ENCODE data around the gene CDHR5. TPM values are rescaled to one million over a fixed set of nuclear protein-coding genes. Genes with fewer than 3 reads are reported as not detected.
"Not testable (repeated sequence)": the region's sequence is repeated elsewhere in the genome, so short reads cannot be mapped to it uniquely, and the experiment has no call there.

The CDHR5 gene
- total and polyA plus RNA-seq, 2 donors = 0.05 TPM; not detected in 1

- H3K36me3 ChIP-seq (ENCODE audit: control insufficient read depth in 2 of 2, insufficient read depth in 2 of 2, low read length in 1 of 2) = peaks cover 24 to 31% of the 10 kb centered on the region in 2 donors
- not testable (repeated sequence) for H3K4me3 ChIP-seq (ENCODE audit: low read length in 2 of 2); H3K27me3 ChIP-seq (ENCODE audit: control insufficient read depth in 2 of 2, insufficient read depth in 1 of 2, low read length in 1 of 2); DNase-seq (ENCODE audit: low read depth in 6 of 9, low spot score in 9 of 9); H3K9me3 ChIP-seq (ENCODE audit: control insufficient read depth in 2 of 2, insufficient read depth in 1 of 2, low read length in 1 of 2); H3K27ac ChIP-seq (ENCODE audit: low read depth in 1 of 2, low read length in 1 of 2); H3K4me1 ChIP-seq (ENCODE audit: control insufficient read depth in 2 of 2, insufficient read depth in 2 of 2, low read length in 2 of 2)
- over 99% methylated on average over 10 of the region's 14 CpGs for WGBS
Observed at GRCh38 chr11:647672-648158, 23.0 kb upstream of the CDHR5 start.

GRCh38 chr11:646214-646613, 21.5 kb upstream of the CDHR5 start:
- H3K36me3 ChIP-seq (ENCODE audit: control insufficient read depth in 2 of 2, insufficient read depth in 2 of 2, low read length in 1 of 2) = peaks cover 25 to 46% of the 10 kb centered on the region in 2 donors
- WGBS = 82% methylated on average over 14 of the region's 14 CpGs

GRCh38 chr11:645536-645935, 20.8 kb upstream of the CDHR5 start:
- Histone ChIP-seq H3K27me3 (ENCODE audit: control insufficient read depth in 2 of 2, insufficient read depth in 1 of 2, low read length in 1 of 2) (peaks cover 11 to 16% of the 10 kb centered on the region in 2 donors), H3K4me1 (ENCODE audit: control insufficient read depth in 2 of 2, insufficient read depth in 2 of 2, low read length in 2 of 2) (peaks cover 0 to 16% of the 10 kb centered on the region in 2 donors), H3K9me3 (ENCODE audit: control insufficient read depth in 2 of 2, insufficient read depth in 1 of 2, low read length in 1 of 2) (no peaks in the 10 kb centered on the region), H3K36me3 (ENCODE audit: control insufficient read depth in 2 of 2, insufficient read depth in 2 of 2, low read length in 1 of 2) (peaks cover 21 to 43% of the 10 kb centered on the region in 2 donors), H3K27ac (ENCODE audit: low read depth in 1 of 2, low read length in 1 of 2) (no peak overlapping the region), H3K4me3 (ENCODE audit: low read length in 2 of 2) (no peak overlapping the region)
- DNase-seq (ENCODE audit: low read depth in 6 of 9, low spot score in 9 of 9) = no peak
- 83% methylated on average over 16 of the region's 16 CpGs for WGBS

More at GRCh38 chr11:646214-646613, 21.5 kb upstream of the CDHR5 start:
- H3K27ac ChIP-seq (ENCODE audit: low read depth in 1 of 2, low read length in 1 of 2) = no peak overlapping the region
- DNase-seq (ENCODE audit: low read depth in 6 of 9, low spot score in 9 of 9) = no peak
- H3K27me3 ChIP-seq (ENCODE audit: control insufficient read depth in 2 of 2, insufficient read depth in 1 of 2, low read length in 1 of 2) = peaks cover 5 to 9% of the 10 kb centered on the region in 2 donors
- H3K9me3 ChIP-seq (ENCODE audit: control insufficient read depth in 2 of 2, insufficient read depth in 1 of 2, low read length in 1 of 2) = no peaks in the 10 kb centered on the region
- no peak overlapping the region for H3K4me3 ChIP-seq (ENCODE audit: low read length in 2 of 2)
- H3K4me1 ChIP-seq (ENCODE audit: control insufficient read depth in 2 of 2, insufficient read depth in 2 of 2, low read length in 2 of 2) = peaks cover 0 to 9% of the 10 kb centered on the region in 2 donors

GRCh38 chr11:643849-644738, 19.3 kb upstream of the CDHR5 start:
- Histone ChIP-seq H3K27me3 (ENCODE audit: control insufficient read depth in 2 of 2, insufficient read depth in 1 of 2, low read length in 1 of 2) (peaks cover 26 to 29% of the 10 kb centered on the region in 2 donors), H3K4me1 (ENCODE audit: control insufficient read depth in 2 of 2, insufficient read depth in 2 of 2, low read length in 2 of 2) (peaks cover 0 to 19% of the 10 kb centered on the region in 2 donors), H3K36me3 (ENCODE audit: control insufficient read depth in 2 of 2, insufficient read depth in 2 of 2, low read length in 1 of 2) (peaks cover 14 to 41% of the 10 kb centered on the region in 2 donors), H3K27ac (ENCODE audit: low read depth in 1 of 2, low read length in 1 of 2) (no peak overlapping the region), H3K9me3 (ENCODE audit: control insufficient read depth in 2 of 2, insufficient read depth in 1 of 2, low read length in 1 of 2) (peaks cover 0 to 2% of the 10 kb centered on the region in 2 donors), H3K4me3 (ENCODE audit: low read length in 2 of 2) (no peak overlapping the region)
- no peak for DNase-seq (ENCODE audit: low read depth in 6 of 9, low spot score in 9 of 9)
- 96% methylated on average over 50 of the region's 50 CpGs for WGBS

GRCh38 chr11:643366-643765, 18.6 kb upstream of the CDHR5 start:
- H3K4me1 ChIP-seq (ENCODE audit: control insufficient read depth in 2 of 2, insufficient read depth in 2 of 2, low read length in 2 of 2) = peaks cover 0 to 19% of the 10 kb centered on the region in 2 donors
- H3K27me3 ChIP-seq (ENCODE audit: control insufficient read depth in 2 of 2, insufficient read depth in 1 of 2, low read length in 1 of 2) = peaks cover 33 to 36% of the 10 kb centered on the region in 2 donors
- H3K36me3 ChIP-seq (ENCODE audit: control insufficient read depth in 2 of 2, insufficient read depth in 2 of 2, low read length in 1 of 2) = peaks cover 14 to 41% of the 10 kb centered on the region in 2 donors
- H3K9me3 ChIP-seq (ENCODE audit: control insufficient read depth in 2 of 2, insufficient read depth in 1 of 2, low read length in 1 of 2) = peaks cover 0 to 3% of the 10 kb centered on the region in 2 donors
- no peak for DNase-seq (ENCODE audit: low read depth in 6 of 9, low spot score in 9 of 9)
- no peak overlapping the region for H3K4me3 ChIP-seq (ENCODE audit: low read length in 2 of 2)
- 90% methylated on average over 9 of the region's 9 CpGs for WGBS
- no peak overlapping the region for H3K27ac ChIP-seq (ENCODE audit: low read depth in 1 of 2, low read length in 1 of 2)

GRCh38 chr11:641806-642370, 17.1 kb upstream of the CDHR5 start:
- 96% methylated on average over 19 of the region's 19 CpGs for WGBS
- Histone ChIP-seq H3K27me3 (ENCODE audit: control insufficient read depth in 2 of 2, insufficient read depth in 1 of 2, low read length in 1 of 2) (peaks cover 48 to 50% of the 10 kb centered on the region in 2 donors), H3K4me3 (ENCODE audit: low read length in 2 of 2) (no peak overlapping the region), H3K36me3 (ENCODE audit: control insufficient read depth in 2 of 2, insufficient read depth in 2 of 2, low read length in 1 of 2) (peaks cover 14 to 39% of the 10 kb centered on the region in 2 donors), H3K9me3 (ENCODE audit: control insufficient read depth in 2 of 2, insufficient read depth in 1 of 2, low read length in 1 of 2) (peaks cover 1 to 3% of the 10 kb centered on the region in 2 donors), H3K4me1 (ENCODE audit: control insufficient read depth in 2 of 2, insufficient read depth in 2 of 2, low read length in 2 of 2) (peaks cover 4 to 19% of the 10 kb centered on the region in 2 donors), H3K27ac (ENCODE audit: low read depth in 1 of 2, low read length in 1 of 2) (no peak overlapping the region)
- DNase-seq (ENCODE audit: low read depth in 6 of 9, low spot score in 9 of 9) = no peak

GRCh38 chr11:640021-640706, 15.4 kb upstream of the CDHR5 start:
- Histone ChIP-seq H3K36me3 (ENCODE audit: control insufficient read depth in 2 of 2, insufficient read depth in 2 of 2, low read length in 1 of 2) (peaks cover 14 to 35% of the 10 kb centered on the region in 2 donors), H3K27me3 (ENCODE audit: control insufficient read depth in 2 of 2, insufficient read depth in 1 of 2, low read length in 1 of 2) (peaks cover 58 to 68% of the 10 kb centered on the region in 2 donors), H3K4me1 (ENCODE audit: control insufficient read depth in 2 of 2, insufficient read depth in 2 of 2, low read length in 2 of 2) (peaks cover 4 to 19% of the 10 kb centered on the region in 2 donors), H3K4me3 (ENCODE audit: low read length in 2 of 2) (no peak overlapping the region), H3K27ac (ENCODE audit: low read depth in 1 of 2, low read length in 1 of 2) (no peak overlapping the region), H3K9me3 (ENCODE audit: control insufficient read depth in 2 of 2, insufficient read depth in 1 of 2, low read length in 1 of 2) (peaks cover 1 to 3% of the 10 kb centered on the region in 2 donors)
- DNase-seq (ENCODE audit: low read depth in 6 of 9, low spot score in 9 of 9) = no peak
- WGBS = 7% methylated on average over 62 of the region's 69 CpGs

- H3K4me3 ChIP-seq (ENCODE audit: low read length in 2 of 2) = no peak overlapping the region
- no peak for DNase-seq (ENCODE audit: low read depth in 6 of 9, low spot score in 9 of 9)
- peaks cover 1 to 3% of the 10 kb centered on the region in 2 donors for H3K9me3 ChIP-seq (ENCODE audit: control insufficient read depth in 2 of 2, insufficient read depth in 1 of 2, low read length in 1 of 2)
- peaks cover 58 to 75% of the 10 kb centered on the region in 2 donors for H3K27me3 ChIP-seq (ENCODE audit: control insufficient read depth in 2 of 2, insufficient read depth in 1 of 2, low read length in 1 of 2)
- H3K36me3 ChIP-seq (ENCODE audit: control insufficient read depth in 2 of 2, insufficient read depth in 2 of 2, low read length in 1 of 2) = peaks cover 12 to 33% of the 10 kb centered on the region in 2 donors
- 8% methylated on average over 80 of the region's 80 CpGs for WGBS
- H3K27ac ChIP-seq (ENCODE audit: low read depth in 1 of 2, low read length in 1 of 2) = no peak overlapping the region
- H3K4me1 ChIP-seq (ENCODE audit: control insufficient read depth in 2 of 2, insufficient read depth in 2 of 2, low read length in 2 of 2) = peaks cover 4 to 19% of the 10 kb centered on the region in 2 donors
Observed at GRCh38 chr11:639332-639955, 14.7 kb upstream of the CDHR5 start.
